ENCODE data around the gene NOSIP. TPM values are rescaled to one million over a fixed set of nuclear protein-coding genes. Genes with fewer than 3 reads are reported as not detected.
"Not testable (repeated sequence)": the region's sequence is repeated elsewhere in the genome, so short reads cannot be mapped to it uniquely, and the experiment has no call there.

The NOSIP gene
- total RNA-seq, 1 experiment from 2014 or later = 66.1 TPM

- intact Hi-C loops (cut with micrococcal nuclease; ENCODE audit: unreplicated experiment) = no loop called here
- in situ Hi-C loops (cut with HindIII; ENCODE audit: low pct_unique_long_range_greater_than_20kb, low sequenced_read_pairs) = no loop called here
- no TSS peak for BruUV-seq (replicated peaks)
- ChIA-PET CTCF (no interaction called here), POLR2A (interaction anchor here (0.6 kb wide), 2 partner anchors 8 to 189 kb away, joined by 4 read pairs; no protein-coding TSS in a partner anchor)
- no peak overlapping the region for H3K4me3 ChIP-seq (ENCODE audit: low read depth in 2 of 2, low read length in 2 of 2)
- TF ChIP-seq TCF7L2 (IDR thresholded peaks at IDR 0.05; ENCODE audit: low read depth, low read length) (no peak), CTCF (IDR thresholded peaks at IDR 0.05) (no peak), SIN3A (IDR thresholded peaks at IDR 0.05; ENCODE audit: borderline replicate concordance, insufficient read depth, low read depth, low read length) (no peak), REST (IDR thresholded peaks at IDR 0.05; ENCODE audit: insufficient read depth in 1 of 2, low read depth in 2 of 2, low read length in 1 of 2) (no peak), POLR2AphosphoS5 (IDR thresholded peaks at IDR 0.05; ENCODE audit: low read depth, low read length) (no peak)
- no peaks in the 10 kb centered on the region for H3K4me1 ChIP-seq (ENCODE audit: control insufficient read depth, insufficient read depth, low read length)
- no peaks in the 10 kb centered on the region for H3K27me3 ChIP-seq (ENCODE audit: control insufficient read depth, insufficient read depth, low read length)
- no peak overlapping the region for H3K27ac ChIP-seq (ENCODE audit: low read length)
- DNase-seq (ENCODE audit: low read depth, low spot score) (no peak), ATAC-seq (no peak)
- no peaks in the 10 kb centered on the region for H3K9me3 ChIP-seq (ENCODE audit: control insufficient read depth, insufficient read depth, low read depth, low read length)
- no peaks in the 10 kb centered on the region for H3K36me3 ChIP-seq (ENCODE audit: control insufficient read depth, insufficient read depth, low read length)
These were observed 45.9 kb upstream of the NOSIP start for GRCh38 chr19:49626226-49626625.

GRCh38 chr19:49624967-49625910 lies 44.9 kb upstream of the NOSIP start:
- BruUV-seq (replicated peaks) = no TSS peak
- TF ChIP-seq TCF7L2 (IDR thresholded peaks at IDR 0.05; ENCODE audit: low read depth, low read length) = no peak
- TF ChIP-seq CTCF (IDR thresholded peaks at IDR 0.05) = no peak
- TF ChIP-seq REST (IDR thresholded peaks at IDR 0.05; ENCODE audit: insufficient read depth in 1 of 2, low read depth in 2 of 2, low read length in 1 of 2) = no peak
- TF ChIP-seq POLR2AphosphoS5 (IDR thresholded peaks at IDR 0.05; ENCODE audit: low read depth, low read length) = no peak
- TF ChIP-seq SIN3A (IDR thresholded peaks at IDR 0.05; ENCODE audit: borderline replicate concordance, insufficient read depth, low read depth, low read length) = no peak
- in situ Hi-C loops (cut with HindIII; ENCODE audit: low pct_unique_long_range_greater_than_20kb, low sequenced_read_pairs) (no loop called here), intact Hi-C loops (cut with micrococcal nuclease; ENCODE audit: unreplicated experiment) (no loop called here)
- Histone ChIP-seq H3K27me3 (ENCODE audit: control insufficient read depth, insufficient read depth, low read length) (no peaks in the 10 kb centered on the region), H3K36me3 (ENCODE audit: control insufficient read depth, insufficient read depth, low read length) (no peaks in the 10 kb centered on the region), H3K4me1 (ENCODE audit: control insufficient read depth, insufficient read depth, low read length) (no peaks in the 10 kb centered on the region), H3K9me3 (ENCODE audit: control insufficient read depth, insufficient read depth, low read depth, low read length) (no peaks in the 10 kb centered on the region), H3K4me3 (ENCODE audit: low read depth in 2 of 2, low read length in 2 of 2) (no peak overlapping the region), H3K27ac (ENCODE audit: low read length) (no peak overlapping the region)
- DNase-seq (ENCODE audit: low read depth, low spot score) (no peak), ATAC-seq (peak; percentile 66; the same call in 1 of the 2 replicates)
- ChIA-PET POLR2A (no interaction called here), CTCF (no interaction called here)

- H3K9me3 ChIP-seq (ENCODE audit: control insufficient read depth, insufficient read depth, low read depth, low read length); H3K27ac ChIP-seq (ENCODE audit: low read length); H3K27me3 ChIP-seq (ENCODE audit: control insufficient read depth, insufficient read depth, low read length); intact Hi-C loops (cut with micrococcal nuclease; ENCODE audit: unreplicated experiment); H3K4me3 ChIP-seq (ENCODE audit: low read depth in 2 of 2, low read length in 2 of 2); in situ Hi-C loops (cut with HindIII; ENCODE audit: low pct_unique_long_range_greater_than_20kb, low sequenced_read_pairs); H3K4me1 ChIP-seq (ENCODE audit: control insufficient read depth, insufficient read depth, low read length); ATAC-seq; H3K36me3 ChIP-seq (ENCODE audit: control insufficient read depth, insufficient read depth, low read length); BruUV-seq (replicated peaks); DNase-seq (ENCODE audit: low read depth, low spot score): not testable (repeated sequence)
- ChIA-PET POLR2A (interaction anchor here (0.5 kb wide), 1 partner anchor 88 kb away, joined by 4 read pairs; no protein-coding TSS in a partner anchor), CTCF (interaction anchor here (0.6 kb wide), 1 partner anchor 22 kb away, joined by 4 read pairs; the partner anchor contains the start of gene RRAS)
These were observed 37.5 kb upstream of the NOSIP start for GRCh38 chr19:49617860-49618259.
